Measurements from ENCODE around the gene GMPS.

Gene GMPS

DNA sequence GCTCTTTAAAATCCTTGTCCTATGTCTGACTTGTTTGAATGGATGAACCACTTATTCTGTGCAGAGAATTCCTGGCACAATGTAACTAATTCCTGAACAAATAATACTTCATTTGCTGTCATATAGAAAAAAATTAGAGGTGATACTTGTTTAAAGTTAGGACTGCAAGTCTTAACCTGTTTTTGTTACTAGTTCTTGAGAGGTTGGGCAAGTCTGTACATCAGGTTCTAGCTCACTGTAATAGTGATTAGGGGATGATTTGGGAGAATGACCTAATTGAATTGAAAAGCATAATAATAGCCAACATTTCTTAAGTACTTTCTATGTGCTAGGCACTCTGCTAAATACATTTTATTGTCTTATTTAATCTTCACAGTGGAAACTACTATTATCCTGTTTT is 49.3 kb downstream of the GMPS start:
- intact Hi-C loops (cut with DNase I; ENCODE audit: low total_unique reads) = no loop called here
- H3K27ac ChIP-seq = no peak overlapping the region
- no peaks in the 10 kb centered on the region for H3K4me1 ChIP-seq
- peaks cover 56 to 64% (median 63%) of the 10 kb centered on the region in 3 donors for H3K36me3 ChIP-seq
- H3K9me3 ChIP-seq = no peaks in the 10 kb centered on the region
- no peak for DNase-seq
- H3K27me3 ChIP-seq = no peaks in the 10 kb centered on the region
- TF ChIP-seq, protein P1, sequence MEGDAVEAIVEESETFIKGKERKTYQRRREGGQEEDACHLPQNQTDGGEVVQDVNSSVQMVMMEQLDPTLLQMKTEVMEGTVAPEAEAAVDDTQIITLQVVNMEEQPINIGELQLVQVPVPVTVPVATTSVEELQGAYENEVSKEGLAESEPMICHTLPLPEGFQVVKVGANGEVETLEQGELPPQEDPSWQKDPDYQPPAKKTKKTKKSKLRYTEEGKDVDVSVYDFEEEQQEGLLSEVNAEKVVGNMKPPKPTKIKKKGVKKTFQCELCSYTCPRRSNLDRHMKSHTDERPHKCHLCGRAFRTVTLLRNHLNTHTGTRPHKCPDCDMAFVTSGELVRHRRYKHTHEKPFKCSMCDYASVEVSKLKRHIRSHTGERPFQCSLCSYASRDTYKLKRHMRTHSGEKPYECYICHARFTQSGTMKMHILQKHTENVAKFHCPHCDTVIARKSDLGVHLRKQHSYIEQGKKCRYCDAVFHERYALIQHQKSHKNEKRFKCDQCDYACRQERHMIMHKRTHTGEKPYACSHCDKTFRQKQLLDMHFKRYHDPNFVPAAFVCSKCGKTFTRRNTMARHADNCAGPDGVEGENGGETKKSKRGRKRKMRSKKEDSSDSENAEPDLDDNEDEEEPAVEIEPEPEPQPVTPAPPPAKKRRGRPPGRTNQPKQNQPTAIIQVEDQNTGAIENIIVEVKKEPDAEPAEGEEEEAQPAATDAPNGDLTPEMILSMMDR (IDR thresholded peaks at IDR 0.05) = no peak
- no peak overlapping the region for H3K4me3 ChIP-seq

DNA sequence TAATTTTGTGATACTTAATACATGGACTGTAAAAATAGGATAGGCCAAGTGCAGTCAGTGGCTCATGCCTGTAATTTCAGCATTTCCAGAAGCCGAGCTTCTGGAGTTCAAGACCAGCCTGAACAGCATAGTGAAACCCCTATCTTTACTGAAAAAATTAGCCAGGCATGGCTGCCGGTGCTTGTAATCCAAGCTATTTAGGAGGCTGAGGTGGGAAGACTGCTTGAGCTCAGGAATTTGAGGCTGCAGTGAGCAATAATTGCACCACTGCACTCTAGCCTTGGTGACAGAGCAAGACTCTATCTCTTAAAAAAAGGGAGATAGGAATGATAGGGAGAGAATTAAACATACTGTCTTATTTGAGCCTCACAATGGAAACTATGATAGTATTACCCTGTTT is 51.0 kb downstream of the GMPS start:
- Histone ChIP-seq H3K4me1 (no peaks in the 10 kb centered on the region), H3K36me3 (peaks cover 53 to 62% (median 61%) of the 10 kb centered on the region in 3 donors), H3K4me3 (no peak overlapping the region), H3K27ac (no peak overlapping the region), H3K27me3 (no peaks in the 10 kb centered on the region), H3K9me3 (no peaks in the 10 kb centered on the region)
- TF ChIP-seq, protein P1 (IDR thresholded peaks at IDR 0.05) = no peak
- intact Hi-C loops (cut with DNase I; ENCODE audit: low total_unique reads) = no loop called here
- DNase-seq = no peak

DNA sequence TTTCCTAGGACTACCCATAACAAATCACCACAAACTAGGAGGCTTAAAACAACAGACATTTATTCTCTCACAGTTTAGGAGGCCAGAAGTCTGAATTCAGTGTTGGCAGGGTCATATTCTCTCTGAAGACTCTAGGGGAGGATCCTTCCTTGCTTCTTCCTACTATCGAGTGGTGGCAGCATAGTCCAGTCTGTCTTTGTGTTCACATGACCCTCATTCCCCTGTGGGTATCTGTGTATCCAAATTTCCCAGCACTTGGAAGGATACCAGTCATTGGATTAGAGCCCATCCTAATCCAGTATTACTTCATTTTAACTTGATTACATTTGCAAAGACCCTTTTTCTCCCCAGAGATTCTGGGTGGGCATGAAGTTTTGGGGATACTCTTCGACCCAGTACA is 63.8 kb downstream of the GMPS start:
- DNase-seq = no peak
- no peak overlapping the region for H3K27ac ChIP-seq
- intact Hi-C loops (cut with DNase I; ENCODE audit: low total_unique reads) = no loop called here
- H3K4me1 ChIP-seq = peaks cover 0 to 7% (median 0%) of the 10 kb centered on the region in 4 donors
- no peaks in the 10 kb centered on the region for H3K9me3 ChIP-seq
- TF ChIP-seq, protein P1 (IDR thresholded peaks at IDR 0.05) = peak in 1 of 2 experiments; percentile 14
- no peaks in the 10 kb centered on the region for H3K27me3 ChIP-seq
- H3K36me3 ChIP-seq = peaks cover 32 to 50% (median 41%) of the 10 kb centered on the region in 3 donors
- H3K4me3 ChIP-seq = no peak overlapping the region

DNA sequence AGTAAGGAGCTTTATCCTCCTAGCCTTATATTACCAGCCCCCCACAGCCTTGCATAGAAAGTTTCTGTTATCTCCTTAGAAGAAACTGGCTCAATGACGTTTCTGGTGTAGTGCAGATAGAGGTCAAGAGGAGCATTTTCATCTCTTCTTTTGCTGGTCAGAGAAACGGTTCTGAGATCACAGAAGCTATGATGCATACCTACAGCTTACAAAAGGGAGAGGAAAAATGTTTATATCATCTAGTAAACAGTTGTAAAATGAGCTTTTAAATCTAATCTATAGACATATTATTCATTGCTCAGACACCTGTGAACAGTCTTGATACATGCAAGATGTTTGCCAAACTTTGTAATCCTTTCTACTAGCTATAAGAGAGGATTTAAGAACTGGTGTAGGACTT is 68.0 kb downstream of the GMPS start:
- H3K36me3 ChIP-seq = peaks cover 19 to 43% (median 36%) of the 10 kb centered on the region in 3 donors
- H3K9me3 ChIP-seq = no peaks in the 10 kb centered on the region
- TF ChIP-seq, protein P1 (IDR thresholded peaks at IDR 0.05) = no peak
- no peaks in the 10 kb centered on the region for H3K27me3 ChIP-seq
- no peak overlapping the region for H3K27ac ChIP-seq
- no peak for DNase-seq
- intact Hi-C loops (cut with DNase I; ENCODE audit: low total_unique reads) = no loop called here
- H3K4me1 ChIP-seq = peaks cover 0 to 7% (median 0%) of the 10 kb centered on the region in 4 donors
- H3K4me3 ChIP-seq = no peak overlapping the region

DNA sequence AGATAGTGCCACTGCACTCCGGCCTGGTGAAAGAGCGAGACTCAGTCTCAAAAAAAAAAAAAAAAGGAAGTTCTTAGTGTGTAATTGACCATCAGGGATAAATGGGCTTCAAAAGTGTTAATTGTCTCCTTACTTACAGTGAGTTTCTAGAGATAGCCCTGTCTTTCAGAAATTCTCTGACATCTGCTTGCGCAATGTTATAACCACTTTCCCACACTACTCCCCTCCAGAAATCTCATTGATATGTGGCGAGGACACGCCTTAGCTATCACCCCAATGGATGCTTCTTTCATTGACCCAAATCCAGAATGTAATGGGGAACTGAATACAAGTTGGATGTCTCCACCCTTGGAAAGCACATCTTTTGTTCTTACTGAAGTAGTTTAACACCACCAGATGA is 70.9 kb downstream of the GMPS start:
- TF ChIP-seq, protein P1 (IDR thresholded peaks at IDR 0.05) = no peak
- Histone ChIP-seq H3K36me3 (peaks cover 12 to 26% (median 25%) of the 10 kb centered on the region in 3 donors), H3K27ac (no peak overlapping the region), H3K9me3 (no peaks in the 10 kb centered on the region), H3K4me3 (no peak overlapping the region), H3K4me1 (peaks cover 0 to 12% (median 5%) of the 10 kb centered on the region in 4 donors), H3K27me3 (no peaks in the 10 kb centered on the region)
- intact Hi-C loops (cut with DNase I; ENCODE audit: low total_unique reads) = no loop called here
- no peak for DNase-seq

DNA sequence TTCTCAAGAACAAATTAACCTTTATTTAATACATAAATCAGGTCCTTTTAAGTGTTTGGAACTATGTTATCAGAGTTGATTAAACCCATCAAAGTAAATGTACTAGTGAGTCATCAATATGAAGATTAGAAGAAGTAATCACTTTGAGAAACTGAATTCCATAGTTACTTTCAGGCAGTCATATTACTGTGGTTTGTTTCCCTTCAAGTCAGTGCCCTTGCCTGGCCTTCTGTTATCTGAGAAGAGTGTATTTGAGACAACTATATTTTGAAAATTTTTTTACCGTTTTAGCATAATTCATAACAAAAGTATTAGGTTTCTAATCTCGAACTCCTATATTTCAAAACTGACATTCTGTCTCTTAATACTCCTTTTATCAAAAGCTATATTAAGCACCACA is 73.6 kb downstream of the GMPS start:
- Histone ChIP-seq H3K9me3 (no peaks in the 10 kb centered on the region), H3K27me3 (no peaks in the 10 kb centered on the region), H3K36me3 (peaks cover 0 to 3% (median under 1%) of the 10 kb centered on the region in 3 donors), H3K4me3 (no peak overlapping the region), H3K27ac (no peak overlapping the region), H3K4me1 (peaks cover 0 to 18% (median 7%) of the 10 kb centered on the region in 4 donors)
- DNase-seq = no peak
- intact Hi-C loops (cut with DNase I; ENCODE audit: low total_unique reads) = no loop called here
- TF ChIP-seq, protein P1 (IDR thresholded peaks at IDR 0.05) = no peak

All from tibial artery (tissue), 4 donors.